Upper lobe of left lung (tissue), 6 donors: Measurements from ENCODE around the gene CD276. TPM values are rescaled to one million over a fixed set of nuclear protein-coding genes. Genes with fewer than 3 reads are reported as not detected.

ENCODE experiments used
- ATAC-seq, 2 donors: fragments of 200-7000 bp; cut with Tn5 transposase; one replicate each; pipeline ENCODE4 v1.9.1; 2022; ENCODE audit warnings: mild to moderate bottlenecking in 2 of 2, moderate library complexity in 2 of 2; ENCODE audit not compliant: low FRiP score in 2 of 2
- DNase-seq, 2 donors: peaks; one replicate each; pipeline ENCODE4 v3.0.0-alpha.2; 2019 to 2020
- H3K27ac ChIP-seq, 4 donors: fragments of 200-600 bp; sonication (generic); one replicate each; pipeline ENCODE4 v1.5.1; 2016 to 2019
- H3K27me3 ChIP-seq, 4 donors: fragments of 200-600 bp; sonication (generic); one replicate each; pipeline ENCODE4 v1.5.1; 2017 to 2019
- H3K36me3 ChIP-seq, 4 donors: fragments of 200-600 bp; sonication (generic); one replicate each; pipeline ENCODE4 v1.5.1; 2016 to 2019
- H3K4me1 ChIP-seq, 4 donors: fragments of 200-600 bp; sonication (generic); one replicate each; pipeline ENCODE4 v1.5.1; 2018 to 2019
- H3K4me3 ChIP-seq, 4 donors: fragments of 200-600 bp; sonication (generic); one replicate each; pipeline ENCODE4 v1.5.1; 2017 to 2019; ENCODE audit warnings: mild to moderate bottlenecking in 2 of 4, moderate library complexity in 1 of 4
- H3K9me3 ChIP-seq, 4 donors: fragments of 200-600 bp; sonication (generic); one replicate each; pipeline ENCODE4 v1.5.1; 2018 to 2019
- EP300 ChIP-seq, 4 donors: sonication (generic); formaldehyde crosslinking; IDR thresholded peaks; one replicate each; pipeline ENCODE4 v1.5.1; 2017; ENCODE audit warnings: antibody characterized with exemption in 4 of 4, control low read depth in 2 of 4
- POLR2A ChIP-seq, 4 donors: fragments of 450-650 bp; IDR thresholded peaks; one replicate each; pipeline ENCODE4 v1.5.1; 2016 to 2017; ENCODE audit warnings: antibody characterized with exemption in 4 of 4, mild to moderate bottlenecking in 2 of 4
- POLR2AphosphoS5 ChIP-seq, 2 donors: sonication (generic); formaldehyde crosslinking; IDR thresholded peaks; one replicate each; pipeline ENCODE4 v1.5.1; 2017; ENCODE audit warnings: antibody characterized with exemption in 2 of 2
- WGBS, 2 donors: methylation state at CpG; one replicate each; pipeline ENCODE4 v1.1.5; 2017 to 2018; 5-methylcytosine and 5-hydroxymethylcytosine counted together
- total RNA-seq, 6 donors: library from RNA; depleted of rRNA in 4 of 6; stranded (reverse); fragments of >200 nt in 4 of 6; gene quantifications; one replicate each; pipeline versions ENCODE4 v1.1.0 to v1.2.1, GENCODE V29; 2016 to 2021
- TF ChIP-seq, protein P1 (sequence below), 6 experiments: fragments of 450-650 bp in 4 of 6; fragments of 200-600 bp in 2 of 6; sonication (generic) in 2 of 6; IDR thresholded peaks; one replicate each; pipeline ENCODE4 v1.5.1; 2016 to 2019; ENCODE audit warnings: antibody characterized with exemption in 6 of 6
- donor health status: DM: no; HTN: no; CAD: no; lungs with moderate emphysema.
- donor health status: DM: no; HTN: yes; CAD: no; lungs with severe emphysema.

CD276 gene
- total RNA-seq, 6 donors from 2014 or later, result 32.2 to 83.6 (median 65.8) TPM

GRCh38 chr15:73747847-73748590 is 63.8 kb downstream of the CD276 start:
- Histone ChIP-seq H3K4me3 (no peak overlapping the region), H3K36me3 (no peaks in the 10 kb centered on the region), H3K27ac (no peak overlapping the region), H3K27me3 (peaks cover 0 to 20% (median 12%) of the 10 kb centered on the region in 4 donors), H3K9me3 (no peaks in the 10 kb centered on the region), H3K4me1 (peaks cover 8 to 21% (median 10%) of the 10 kb centered on the region in 4 donors)
- 72 to 80% methylated on average over 11 of the region's 11 CpGs for WGBS, 2 donors
- DNase-seq (no peak), ATAC-seq (no peak)
- TF ChIP-seq POLR2AphosphoS5 (IDR thresholded peaks at IDR 0.05) (no peak), POLR2A (IDR thresholded peaks at IDR 0.05) (no peak), EP300 (IDR thresholded peaks at IDR 0.05) (no peak)
- TF ChIP-seq, protein P1, sequence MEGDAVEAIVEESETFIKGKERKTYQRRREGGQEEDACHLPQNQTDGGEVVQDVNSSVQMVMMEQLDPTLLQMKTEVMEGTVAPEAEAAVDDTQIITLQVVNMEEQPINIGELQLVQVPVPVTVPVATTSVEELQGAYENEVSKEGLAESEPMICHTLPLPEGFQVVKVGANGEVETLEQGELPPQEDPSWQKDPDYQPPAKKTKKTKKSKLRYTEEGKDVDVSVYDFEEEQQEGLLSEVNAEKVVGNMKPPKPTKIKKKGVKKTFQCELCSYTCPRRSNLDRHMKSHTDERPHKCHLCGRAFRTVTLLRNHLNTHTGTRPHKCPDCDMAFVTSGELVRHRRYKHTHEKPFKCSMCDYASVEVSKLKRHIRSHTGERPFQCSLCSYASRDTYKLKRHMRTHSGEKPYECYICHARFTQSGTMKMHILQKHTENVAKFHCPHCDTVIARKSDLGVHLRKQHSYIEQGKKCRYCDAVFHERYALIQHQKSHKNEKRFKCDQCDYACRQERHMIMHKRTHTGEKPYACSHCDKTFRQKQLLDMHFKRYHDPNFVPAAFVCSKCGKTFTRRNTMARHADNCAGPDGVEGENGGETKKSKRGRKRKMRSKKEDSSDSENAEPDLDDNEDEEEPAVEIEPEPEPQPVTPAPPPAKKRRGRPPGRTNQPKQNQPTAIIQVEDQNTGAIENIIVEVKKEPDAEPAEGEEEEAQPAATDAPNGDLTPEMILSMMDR (IDR thresholded peaks at IDR 0.05), result no peak

DNA sequence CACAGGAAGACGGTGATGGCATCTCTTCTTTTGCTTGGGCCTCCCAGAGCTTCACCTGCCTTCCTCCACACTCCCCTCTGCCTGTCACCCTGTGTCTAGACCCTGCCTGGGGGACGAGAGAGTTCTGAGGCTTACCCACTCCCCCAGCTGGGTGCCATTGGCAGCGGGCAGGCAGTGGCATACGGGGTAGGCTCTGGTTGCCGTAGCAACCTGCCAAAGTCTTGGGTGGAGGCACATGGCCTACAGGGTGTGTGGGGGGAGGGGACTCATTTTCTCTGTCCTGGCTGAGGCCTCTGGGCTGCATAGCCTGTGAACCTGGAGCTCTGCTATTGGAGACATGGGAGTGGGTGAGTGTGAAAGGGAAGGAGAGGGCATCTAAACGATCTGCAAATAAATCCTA is 64.5 kb downstream of the CD276 start:
- no peaks in the 10 kb centered on the region for H3K9me3 ChIP-seq
- no peak overlapping the region for H3K27ac ChIP-seq
- peaks cover 8 to 26% (median 12%) of the 10 kb centered on the region in 4 donors for H3K4me1 ChIP-seq
- H3K27me3 ChIP-seq, result peaks cover 0 to 22% (median 12%) of the 10 kb centered on the region in 4 donors
- TF ChIP-seq POLR2A (IDR thresholded peaks at IDR 0.05), result no peak
- TF ChIP-seq POLR2AphosphoS5 (IDR thresholded peaks at IDR 0.05), result no peak
- TF ChIP-seq, protein P1 (IDR thresholded peaks at IDR 0.05), result no peak
- no peak for TF ChIP-seq EP300 (IDR thresholded peaks at IDR 0.05)
- H3K4me3 ChIP-seq, result no peak overlapping the region
- no peak for ATAC-seq
- no peaks in the 10 kb centered on the region for H3K36me3 ChIP-seq
- DNase-seq, result no peak
- WGBS, 2 donors, result 60 to 71% methylated on average over 3 to 6 of the region's 6 CpGs

GRCh38 chr15:73749533-73749932 is 65.3 kb downstream of the CD276 start:
- H3K9me3 ChIP-seq, result no peaks in the 10 kb centered on the region
- H3K4me1 ChIP-seq, result peaks cover 8 to 26% (median 12%) of the 10 kb centered on the region in 4 donors
- ATAC-seq, result no peak
- no peak overlapping the region for H3K4me3 ChIP-seq
- H3K36me3 ChIP-seq, result no peaks in the 10 kb centered on the region
- peaks cover 0 to 22% (median 12%) of the 10 kb centered on the region in 4 donors for H3K27me3 ChIP-seq
- H3K27ac ChIP-seq, result no peak overlapping the region
- DNase-seq, result no peak
- TF ChIP-seq POLR2AphosphoS5 (IDR thresholded peaks at IDR 0.05) (no peak), EP300 (IDR thresholded peaks at IDR 0.05) (no peak), POLR2A (IDR thresholded peaks at IDR 0.05) (no peak)
- TF ChIP-seq, protein P1 (IDR thresholded peaks at IDR 0.05), result no peak
- WGBS, 2 donors, result 72 to 92% methylated on average over 5 of the region's 5 CpGs

GRCh38 chr15:73749971-73750370 is 65.8 kb downstream of the CD276 start:
- DNase-seq, result no peak
- H3K27ac ChIP-seq, result no peak overlapping the region
- H3K4me1 ChIP-seq, result peaks cover 8 to 26% (median 12%) of the 10 kb centered on the region in 4 donors
- H3K36me3 ChIP-seq, result no peaks in the 10 kb centered on the region
- no peaks in the 10 kb centered on the region for H3K9me3 ChIP-seq
- TF ChIP-seq, protein P1 (IDR thresholded peaks at IDR 0.05), result no peak
- TF ChIP-seq POLR2A (IDR thresholded peaks at IDR 0.05) (no peak), EP300 (IDR thresholded peaks at IDR 0.05) (no peak), POLR2AphosphoS5 (IDR thresholded peaks at IDR 0.05) (no peak)
- no peak overlapping the region for H3K4me3 ChIP-seq
- WGBS, 2 donors, result 84 to 86% methylated on average over 5 of the region's 5 CpGs
- H3K27me3 ChIP-seq, result peaks cover 0 to 22% (median 12%) of the 10 kb centered on the region in 4 donors
- no peak for ATAC-seq
